Retinal pigment epithelial cell (primary cell): Measurements from ENCODE around the gene SCAMP3.
A peak's percentile ranks its signal among the peaks of the same experiment; 100 is the strongest.
"Not testable (repeated sequence)": the region's sequence is repeated elsewhere in the genome, so short reads cannot be mapped to it uniquely, and the experiment has no call there.

ENCODE experiments used
- DNase-seq: peaks from one replicate; pipeline ENCODE4 v3.0.0-alpha.2; 2010; ENCODE audit warnings: low read depth
- H3K4me3 ChIP-seq: 2 replicates; pipeline ENCODE4 v1.5.1; 2011; ENCODE audit warnings: mild to moderate bottlenecking, low read length, control low read depth, moderate library complexity
- TF ChIP-seq, protein P1 (sequence below): conservative IDR thresholded peaks from 2 replicates; pipeline ENCODE4 v1.5.1; 2011; ENCODE audit warnings: low read depth, low read length, control low read depth, inconsistent platforms

Gene SCAMP3

DNA sequence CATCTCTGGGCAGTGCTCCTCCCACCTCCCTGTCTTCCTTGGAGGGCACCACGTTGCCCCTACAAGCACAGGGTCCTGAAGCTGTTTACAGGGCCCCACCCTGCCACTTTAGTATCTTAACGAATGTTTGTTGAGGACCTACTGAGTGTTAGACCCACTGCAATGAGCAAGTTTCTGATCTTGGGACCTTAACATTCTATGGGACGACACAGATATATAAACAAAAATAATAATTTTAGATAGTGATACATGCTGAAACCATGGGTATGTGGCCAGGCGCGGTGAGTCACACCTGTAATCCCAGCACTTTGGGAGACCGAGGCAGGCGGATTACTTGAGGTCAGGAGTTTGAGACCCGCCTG lies 17.0 kb downstream of the SCAMP3 start:
- H3K4me3 ChIP-seq = peak overlapping the region; percentile 59
- TF ChIP-seq, protein P1, sequence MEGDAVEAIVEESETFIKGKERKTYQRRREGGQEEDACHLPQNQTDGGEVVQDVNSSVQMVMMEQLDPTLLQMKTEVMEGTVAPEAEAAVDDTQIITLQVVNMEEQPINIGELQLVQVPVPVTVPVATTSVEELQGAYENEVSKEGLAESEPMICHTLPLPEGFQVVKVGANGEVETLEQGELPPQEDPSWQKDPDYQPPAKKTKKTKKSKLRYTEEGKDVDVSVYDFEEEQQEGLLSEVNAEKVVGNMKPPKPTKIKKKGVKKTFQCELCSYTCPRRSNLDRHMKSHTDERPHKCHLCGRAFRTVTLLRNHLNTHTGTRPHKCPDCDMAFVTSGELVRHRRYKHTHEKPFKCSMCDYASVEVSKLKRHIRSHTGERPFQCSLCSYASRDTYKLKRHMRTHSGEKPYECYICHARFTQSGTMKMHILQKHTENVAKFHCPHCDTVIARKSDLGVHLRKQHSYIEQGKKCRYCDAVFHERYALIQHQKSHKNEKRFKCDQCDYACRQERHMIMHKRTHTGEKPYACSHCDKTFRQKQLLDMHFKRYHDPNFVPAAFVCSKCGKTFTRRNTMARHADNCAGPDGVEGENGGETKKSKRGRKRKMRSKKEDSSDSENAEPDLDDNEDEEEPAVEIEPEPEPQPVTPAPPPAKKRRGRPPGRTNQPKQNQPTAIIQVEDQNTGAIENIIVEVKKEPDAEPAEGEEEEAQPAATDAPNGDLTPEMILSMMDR = no peak
- no peak for DNase-seq

DNA sequence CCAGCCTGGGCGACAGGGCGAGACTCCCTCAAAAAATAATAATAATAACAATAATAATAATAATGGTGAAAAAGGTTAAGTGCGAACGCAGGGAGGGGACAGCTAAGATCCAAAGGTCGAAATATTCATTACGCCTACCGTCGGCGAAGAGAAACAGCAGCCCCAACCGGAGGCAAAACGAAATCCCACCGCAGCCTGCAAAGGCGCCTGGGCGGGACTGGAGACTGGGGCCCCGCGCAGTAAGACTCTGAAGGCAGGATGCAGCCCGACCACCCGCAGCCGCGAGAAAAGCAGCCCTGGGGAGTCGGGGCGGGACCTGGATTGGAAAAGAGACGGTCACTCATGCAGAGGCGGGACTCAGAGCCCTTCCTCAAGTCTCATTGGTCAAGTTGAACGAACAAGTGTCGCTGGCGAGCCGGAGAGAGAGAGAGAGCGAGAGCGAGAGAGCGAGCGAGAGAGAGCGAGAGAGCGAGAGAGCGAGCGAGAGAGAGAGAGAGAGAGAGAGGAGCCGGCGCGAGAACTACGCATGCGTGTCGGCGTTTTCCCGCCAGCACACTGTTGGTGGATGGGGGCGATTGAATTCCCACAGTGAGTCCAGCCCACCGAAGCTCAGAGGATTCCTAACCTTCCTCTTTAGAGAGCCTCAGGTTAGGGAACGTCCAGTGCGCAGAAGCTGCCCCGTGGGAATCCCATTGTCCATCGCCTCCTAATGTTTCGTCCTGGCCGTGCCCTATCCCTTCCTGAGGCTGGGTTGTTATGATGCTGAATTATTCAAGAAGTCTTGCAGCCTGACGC lies 17.6 kb downstream of the SCAMP3 start:
- peak overlapping the region; percentile 59 for H3K4me3 ChIP-seq
- TF ChIP-seq, protein P1 = peak; percentile 14
- peak; percentile 98 for DNase-seq

DNA sequence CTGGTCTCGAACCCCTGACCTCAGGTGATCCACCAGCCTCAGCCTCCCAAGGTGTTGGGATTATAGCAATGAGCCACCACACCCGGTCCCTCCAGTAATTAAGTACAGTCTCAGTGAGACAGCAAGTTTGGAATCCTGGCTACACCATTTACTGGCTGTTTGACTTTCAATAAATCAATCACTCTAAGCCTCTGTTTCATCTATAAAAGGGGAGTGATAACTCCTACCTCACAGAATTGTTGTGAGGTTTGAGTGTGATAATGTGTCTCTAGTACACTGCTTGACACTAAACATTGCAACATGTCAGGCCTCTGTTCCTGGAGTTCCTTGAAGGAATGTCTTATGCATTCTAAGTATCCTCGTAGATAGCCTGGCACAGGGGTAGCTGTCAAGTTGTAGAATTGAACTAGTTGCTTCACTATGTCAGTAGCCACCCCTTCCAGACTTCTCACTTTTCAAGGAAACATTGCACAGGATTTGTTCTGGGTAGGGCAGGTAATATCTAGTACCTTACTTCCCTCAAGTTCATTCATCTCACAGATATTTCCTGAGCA lies 19.3 kb downstream of the SCAMP3 start:
- H3K4me3 ChIP-seq = peak overlapping the region; percentile 59
- TF ChIP-seq, protein P1 = no peak
- DNase-seq = no peak

DNA sequence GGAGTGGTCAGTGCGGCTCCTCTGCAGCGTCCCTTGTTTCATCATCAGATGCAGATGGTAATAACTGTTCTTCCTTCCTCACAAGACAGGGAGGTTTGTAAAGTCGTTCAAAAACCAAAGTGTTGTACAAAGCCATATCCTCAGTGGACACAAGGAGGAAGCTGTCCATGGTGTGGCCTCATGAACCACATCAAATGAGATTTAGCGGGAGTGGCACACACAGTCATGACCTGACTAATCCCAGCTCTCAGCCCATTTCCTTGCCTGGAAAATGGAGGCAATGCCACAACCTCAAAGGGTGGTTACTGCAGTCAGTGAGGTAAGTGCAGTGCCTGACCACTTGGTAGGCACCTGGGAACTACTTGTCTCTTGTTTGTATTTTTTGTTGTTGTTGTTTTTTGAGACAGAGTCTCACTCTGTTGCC lies 20.3 kb downstream of the SCAMP3 start:
- TF ChIP-seq, protein P1 = no peak
- no peak overlapping the region for H3K4me3 ChIP-seq
- no peak for DNase-seq

DNA sequence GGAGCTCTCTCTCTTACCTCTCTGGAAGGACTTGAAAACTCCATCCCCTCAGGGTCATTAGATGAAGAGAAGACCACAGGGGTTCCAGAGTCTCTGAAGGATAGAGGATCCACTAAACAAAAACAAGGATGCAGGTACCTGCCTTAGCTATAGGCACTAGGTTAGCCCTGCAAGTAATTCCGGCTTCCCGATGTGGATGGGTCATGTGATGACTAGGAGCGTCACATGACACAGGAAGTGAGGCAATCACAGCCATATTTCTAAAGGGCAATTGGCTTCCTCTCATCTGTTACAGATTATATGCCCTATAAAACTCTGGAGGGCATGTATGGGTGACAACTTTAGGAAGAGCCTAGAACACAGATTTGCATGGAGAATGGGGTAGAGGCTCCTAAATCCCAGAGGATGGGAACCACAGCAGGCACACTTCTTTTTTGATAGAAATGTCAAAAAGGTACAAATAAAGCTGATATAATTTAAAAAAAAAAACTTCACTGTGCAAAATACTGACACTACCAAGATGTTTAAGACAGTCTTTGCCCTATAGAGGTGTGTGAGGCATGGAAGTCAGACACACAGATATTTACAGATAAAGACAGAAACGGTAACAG lies 21.0 kb downstream of the SCAMP3 start:
- peak overlapping the region; percentile 47 for H3K4me3 ChIP-seq
- DNase-seq = no peak
- TF ChIP-seq, protein P1 = no peak

DNA sequence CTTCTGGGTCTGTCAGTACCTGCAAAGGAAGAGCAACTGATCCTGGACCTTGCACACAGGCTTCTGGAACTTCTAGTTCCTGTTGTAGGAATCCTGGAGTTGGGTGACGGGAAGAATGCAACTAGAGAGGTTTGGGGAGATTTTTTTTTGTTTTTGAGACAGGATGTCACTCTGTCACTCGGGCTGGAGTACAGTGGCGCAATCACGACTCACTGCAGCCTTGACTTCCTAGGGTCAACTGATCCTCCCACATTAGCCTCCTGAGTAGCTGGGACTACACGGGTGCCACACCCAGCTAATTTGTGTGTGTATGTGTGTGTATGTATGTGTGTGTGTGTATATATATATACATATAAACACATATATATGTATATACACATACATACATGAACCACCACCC lies 25.7 kb downstream of the SCAMP3 start:
- H3K4me3 ChIP-seq = no peak overlapping the region
- TF ChIP-seq, protein P1 = no peak
- DNase-seq = no peak

DNA sequence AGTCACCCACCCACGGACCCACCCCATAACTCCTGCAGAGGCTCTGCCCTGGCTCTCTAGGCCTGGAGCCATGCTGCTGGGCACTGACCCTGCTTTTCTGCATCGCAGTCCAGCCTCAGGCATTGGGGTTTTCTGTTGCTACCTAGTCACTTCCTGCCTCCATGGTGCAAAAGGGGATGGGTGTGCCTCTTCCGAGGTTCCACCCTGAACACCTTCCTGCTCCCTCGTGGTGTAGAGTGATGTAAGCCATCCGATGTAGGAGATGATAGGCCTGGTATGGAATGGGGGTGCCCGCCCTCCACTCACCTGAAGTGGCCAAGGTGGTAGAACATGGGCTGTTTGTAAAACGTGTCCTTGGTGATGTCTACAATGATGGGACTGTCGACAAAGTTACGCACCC lies 26.8 kb downstream of the SCAMP3 start:
- DNase-seq, H3K4me3 ChIP-seq: not testable (repeated sequence)

DNA sequence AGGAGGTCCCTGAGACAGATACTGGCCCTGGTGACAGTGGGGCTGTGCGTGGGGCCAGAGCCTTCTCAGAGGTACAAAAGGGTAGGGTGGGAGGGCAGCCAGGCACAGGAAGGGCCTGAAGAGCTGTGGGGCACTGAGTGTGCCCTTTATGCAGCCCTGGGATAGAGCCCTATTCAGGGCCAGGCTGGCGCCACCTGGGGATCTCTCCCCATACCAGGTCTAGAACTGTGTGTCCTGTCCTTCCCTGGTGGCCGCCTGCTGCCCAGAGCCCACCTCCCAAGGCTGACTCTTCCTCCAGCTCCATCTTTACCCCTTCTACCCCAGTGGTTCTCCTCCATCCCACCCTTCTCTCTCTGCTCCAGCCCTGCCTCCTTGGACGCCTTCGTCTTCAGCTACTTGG lies 28.7 kb downstream of the SCAMP3 start:
- DNase-seq, H3K4me3 ChIP-seq: not testable (repeated sequence)

DNA sequence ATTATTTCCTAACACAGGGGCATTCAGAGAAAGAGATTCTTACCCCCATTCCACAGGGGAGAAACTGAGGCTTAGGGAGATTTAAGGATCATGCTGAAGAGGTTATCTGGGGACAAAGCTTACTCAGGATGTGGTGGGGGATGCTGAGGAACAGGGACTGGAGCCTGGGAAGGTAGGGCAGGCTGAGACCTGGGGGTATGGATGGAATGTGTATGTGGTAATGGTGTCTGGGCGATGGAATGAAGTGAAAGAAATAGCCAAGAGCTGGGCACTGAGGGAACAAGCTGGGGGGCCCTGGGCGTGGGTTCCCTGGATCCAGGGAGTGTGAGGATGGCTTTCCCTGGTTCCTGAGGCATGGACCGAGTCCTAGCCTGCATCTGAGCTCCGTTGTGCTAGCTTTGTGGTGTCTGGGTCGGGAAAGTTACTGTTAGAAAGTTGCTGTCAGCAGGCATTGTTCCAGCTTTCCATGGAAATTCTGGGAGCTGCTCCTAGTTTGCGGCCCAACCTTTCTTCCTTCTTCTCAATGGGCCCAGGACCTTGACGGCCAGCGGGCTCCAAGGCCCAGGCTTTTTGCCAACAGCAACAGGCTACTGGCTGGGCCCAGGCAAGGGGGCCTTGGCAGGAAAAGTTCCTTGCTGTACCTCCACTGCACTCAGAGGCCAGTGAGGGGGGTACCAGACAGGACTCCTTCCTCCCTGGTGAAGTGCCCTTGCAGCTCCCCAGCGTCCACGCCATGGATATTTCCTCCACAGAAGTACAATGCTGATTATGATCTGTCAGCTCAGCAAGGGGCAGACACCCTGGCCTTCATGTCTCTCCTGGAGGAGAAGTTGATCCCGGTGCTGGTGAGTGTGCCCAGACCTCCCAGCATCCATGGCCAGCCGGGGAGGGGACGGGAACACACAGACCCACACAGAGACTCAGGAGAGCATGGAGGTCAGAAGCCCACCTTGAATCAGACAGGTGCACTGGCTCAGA lies 29.9 kb downstream of the SCAMP3 start:
- H3K4me3 ChIP-seq, DNase-seq: not testable (repeated sequence)

DNA sequence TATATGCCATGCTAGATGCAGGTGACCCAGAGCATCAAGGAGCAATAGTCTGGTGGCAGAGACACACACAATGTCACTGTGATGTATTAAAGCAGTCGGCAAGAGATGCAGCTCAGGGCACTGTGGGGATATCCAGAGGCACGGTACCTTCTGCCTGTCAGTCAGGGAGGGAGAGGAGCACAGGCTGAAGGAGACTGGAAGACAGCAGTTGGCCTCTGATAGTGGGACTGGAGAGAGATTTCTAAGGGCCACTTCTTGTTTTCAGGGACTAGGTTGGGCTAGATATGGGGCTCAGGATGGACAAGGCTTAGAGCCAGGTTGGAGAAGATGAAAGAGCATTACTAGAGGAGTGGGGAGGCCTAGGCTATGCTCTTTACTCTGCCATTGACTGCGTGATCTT lies 30.9 kb downstream of the SCAMP3 start:
- H3K4me3 ChIP-seq, DNase-seq: not testable (repeated sequence)
